Activated B cell treated with CpG ODN at 0.5 μM for 24 hours (primary cell): ENCODE data around the gene ITFG1. TPM values are rescaled to one million over a fixed set of nuclear protein-coding genes. Genes with fewer than 3 reads are reported as not detected.
A peak's percentile ranks its signal among the peaks of the same experiment; 100 is the strongest.

Source experiments
- ATAC-seq: fragments of 200-7000 bp; cut with Tn5 transposase; one replicate; pipeline ENCODE4 v1.10.0; 2021; ENCODE audit warnings: low read depth, mild to moderate bottlenecking, moderate library complexity
- CTCF ChIA-PET: fragments of 350-600 bp; sonication (Branson Sonifier 250); formaldehyde crosslinking; loops from one replicate; lab custom pipeline; 2021; ENCODE audit warnings: antibody characterized with exemption; lab: Charles Lee
- POLR2A ChIA-PET: fragments of 350-600 bp; sonication (Branson Sonifier 250); formaldehyde crosslinking; loops from one replicate; lab custom pipeline; 2021; ENCODE audit warnings: antibody characterized with exemption; lab: Charles Lee
- DNase-seq: peaks from one replicate; pipeline ENCODE4 v3.0.0; 2022
- H3K27ac Mint-ChIP-seq: one replicate; pipeline ENCODE4 v1.8.0; 2020; ENCODE audit warnings: mixed read lengths
- H3K27me3 Mint-ChIP-seq: one replicate; pipeline ENCODE4 v1.8.0; 2021; ENCODE audit warnings: mixed read lengths
- H3K36me3 Mint-ChIP-seq: one replicate; pipeline ENCODE4 v1.8.0; 2021; ENCODE audit warnings: low read depth, mixed read lengths
- H3K4me1 Mint-ChIP-seq: one replicate; pipeline ENCODE4 v1.8.0; 2021; ENCODE audit warnings: mixed read lengths
- H3K4me3 Mint-ChIP-seq: one replicate; pipeline ENCODE4 v1.8.0; 2020; ENCODE audit warnings: mild to moderate bottlenecking, mixed read lengths
- H3K9me3 Mint-ChIP-seq: one replicate; pipeline ENCODE4 v1.8.0; 2020; ENCODE audit warnings: mixed read lengths
- intact Hi-C: fragments of 100-400 bp; cut with micrococcal nuclease; formaldehyde crosslinking; loops from one replicate; pipeline ENCODE4 v1.15.1; 2024
- total RNA-seq: library from RNA; stranded (reverse); gene quantifications from 2 replicates; pipeline ENCODE4 v1.2.3, GENCODE V29; 2022
- TF ChIP-seq, protein P1 (sequence below): fragments of 200-600 bp; IDR thresholded peaks from one replicate; pipeline ENCODE4 v1.8.0; 2022; ENCODE audit warnings: antibody characterized with exemption, mild to moderate bottlenecking

Gene ITFG1
- total RNA-seq, 1 donor from 2014 or later: 30.9 TPM

DNA sequence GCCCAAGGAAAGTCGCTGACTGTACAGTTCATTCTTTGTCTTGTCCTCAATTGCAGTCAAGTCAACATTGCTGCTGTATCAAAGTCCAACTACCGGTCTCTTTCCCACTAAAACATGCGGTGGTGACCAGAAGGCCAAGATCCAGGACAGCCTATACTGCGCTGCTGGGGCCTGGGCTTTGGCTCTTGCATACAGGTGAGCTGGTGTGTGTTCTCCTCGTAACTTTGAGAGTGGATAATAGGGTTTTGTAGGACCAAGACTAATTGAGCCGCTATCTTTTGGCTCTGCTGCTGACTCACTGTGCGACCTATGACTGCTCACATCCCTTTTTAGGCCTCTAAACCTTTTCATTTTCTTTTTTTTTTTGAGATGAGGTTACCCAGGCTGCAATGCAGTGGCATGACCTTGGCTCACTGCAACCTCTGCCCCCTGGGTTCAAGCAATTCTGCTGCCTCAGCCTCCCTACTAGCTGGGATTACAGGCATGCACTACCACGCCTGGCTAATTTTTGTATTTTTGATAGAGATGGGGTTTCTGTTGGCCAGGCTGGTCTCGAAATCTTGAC lies 38.9 kb upstream of the ITFG1 start:
- ATAC-seq: no peak
- ChIA-PET CTCF (no interaction called here), POLR2A (interaction anchor here (1.2 kb wide), 1 partner anchor 37 kb away, joined by 3 read pairs; no protein-coding TSS in a partner anchor)
- no peak overlapping the region for H3K4me3 Mint-ChIP-seq
- DNase-seq: no peak
- no peak overlapping the region for H3K27ac Mint-ChIP-seq
- peaks cover 69% of the 10 kb centered on the region for H3K36me3 Mint-ChIP-seq
- H3K9me3 Mint-ChIP-seq: no peaks in the 10 kb centered on the region
- H3K27me3 Mint-ChIP-seq: no peaks in the 10 kb centered on the region
- intact Hi-C loops: no loop called here
- peaks cover 18% of the 10 kb centered on the region for H3K4me1 Mint-ChIP-seq
- TF ChIP-seq, protein P1, sequence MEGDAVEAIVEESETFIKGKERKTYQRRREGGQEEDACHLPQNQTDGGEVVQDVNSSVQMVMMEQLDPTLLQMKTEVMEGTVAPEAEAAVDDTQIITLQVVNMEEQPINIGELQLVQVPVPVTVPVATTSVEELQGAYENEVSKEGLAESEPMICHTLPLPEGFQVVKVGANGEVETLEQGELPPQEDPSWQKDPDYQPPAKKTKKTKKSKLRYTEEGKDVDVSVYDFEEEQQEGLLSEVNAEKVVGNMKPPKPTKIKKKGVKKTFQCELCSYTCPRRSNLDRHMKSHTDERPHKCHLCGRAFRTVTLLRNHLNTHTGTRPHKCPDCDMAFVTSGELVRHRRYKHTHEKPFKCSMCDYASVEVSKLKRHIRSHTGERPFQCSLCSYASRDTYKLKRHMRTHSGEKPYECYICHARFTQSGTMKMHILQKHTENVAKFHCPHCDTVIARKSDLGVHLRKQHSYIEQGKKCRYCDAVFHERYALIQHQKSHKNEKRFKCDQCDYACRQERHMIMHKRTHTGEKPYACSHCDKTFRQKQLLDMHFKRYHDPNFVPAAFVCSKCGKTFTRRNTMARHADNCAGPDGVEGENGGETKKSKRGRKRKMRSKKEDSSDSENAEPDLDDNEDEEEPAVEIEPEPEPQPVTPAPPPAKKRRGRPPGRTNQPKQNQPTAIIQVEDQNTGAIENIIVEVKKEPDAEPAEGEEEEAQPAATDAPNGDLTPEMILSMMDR: no peak

DNA sequence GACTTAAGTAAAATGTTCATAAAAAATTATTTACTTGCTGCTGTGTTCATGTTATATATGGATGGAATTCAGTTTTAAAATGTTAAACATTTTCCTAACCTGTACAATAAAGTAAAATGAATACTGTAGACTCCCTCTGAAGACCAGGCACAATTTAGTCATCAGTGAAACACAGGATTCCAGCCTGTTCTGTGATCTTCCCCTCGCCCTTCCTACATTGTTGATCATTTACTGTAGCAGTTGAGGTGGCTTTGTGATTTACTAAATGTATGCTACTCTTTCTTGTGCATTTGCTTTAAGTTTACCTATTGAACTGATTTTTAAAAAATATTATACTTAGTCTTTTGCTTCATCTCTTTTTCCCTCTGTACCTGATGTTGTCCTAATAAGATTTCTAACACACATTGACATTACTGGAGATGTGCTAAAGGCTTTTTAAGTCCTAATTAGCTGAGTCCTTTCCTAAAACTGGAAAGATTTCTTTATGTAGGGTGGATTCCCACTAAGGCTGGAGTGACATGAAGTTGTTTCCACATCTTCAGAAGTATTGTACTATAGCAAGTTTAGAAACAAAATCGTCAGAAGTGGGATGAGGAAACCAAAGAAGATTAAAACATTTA lies 38.3 kb upstream of the ITFG1 start:
- intact Hi-C loops: no loop called here
- H3K9me3 Mint-ChIP-seq: no peaks in the 10 kb centered on the region
- H3K36me3 Mint-ChIP-seq: peaks cover 63% of the 10 kb centered on the region
- no peak for DNase-seq
- no peak overlapping the region for H3K4me3 Mint-ChIP-seq
- H3K27me3 Mint-ChIP-seq: no peaks in the 10 kb centered on the region
- peaks cover 24% of the 10 kb centered on the region for H3K4me1 Mint-ChIP-seq
- H3K27ac Mint-ChIP-seq: no peak overlapping the region
- TF ChIP-seq, protein P1: no peak
- ChIA-PET POLR2A (interaction anchor here (1.2 kb wide), 1 partner anchor 36 kb away, joined by 3 read pairs; no protein-coding TSS in a partner anchor), CTCF (interaction anchor here (1.5 kb wide), 1 partner anchor 18 kb away, joined by 6 read pairs; no protein-coding TSS in a partner anchor)
- ATAC-seq: no peak

DNA sequence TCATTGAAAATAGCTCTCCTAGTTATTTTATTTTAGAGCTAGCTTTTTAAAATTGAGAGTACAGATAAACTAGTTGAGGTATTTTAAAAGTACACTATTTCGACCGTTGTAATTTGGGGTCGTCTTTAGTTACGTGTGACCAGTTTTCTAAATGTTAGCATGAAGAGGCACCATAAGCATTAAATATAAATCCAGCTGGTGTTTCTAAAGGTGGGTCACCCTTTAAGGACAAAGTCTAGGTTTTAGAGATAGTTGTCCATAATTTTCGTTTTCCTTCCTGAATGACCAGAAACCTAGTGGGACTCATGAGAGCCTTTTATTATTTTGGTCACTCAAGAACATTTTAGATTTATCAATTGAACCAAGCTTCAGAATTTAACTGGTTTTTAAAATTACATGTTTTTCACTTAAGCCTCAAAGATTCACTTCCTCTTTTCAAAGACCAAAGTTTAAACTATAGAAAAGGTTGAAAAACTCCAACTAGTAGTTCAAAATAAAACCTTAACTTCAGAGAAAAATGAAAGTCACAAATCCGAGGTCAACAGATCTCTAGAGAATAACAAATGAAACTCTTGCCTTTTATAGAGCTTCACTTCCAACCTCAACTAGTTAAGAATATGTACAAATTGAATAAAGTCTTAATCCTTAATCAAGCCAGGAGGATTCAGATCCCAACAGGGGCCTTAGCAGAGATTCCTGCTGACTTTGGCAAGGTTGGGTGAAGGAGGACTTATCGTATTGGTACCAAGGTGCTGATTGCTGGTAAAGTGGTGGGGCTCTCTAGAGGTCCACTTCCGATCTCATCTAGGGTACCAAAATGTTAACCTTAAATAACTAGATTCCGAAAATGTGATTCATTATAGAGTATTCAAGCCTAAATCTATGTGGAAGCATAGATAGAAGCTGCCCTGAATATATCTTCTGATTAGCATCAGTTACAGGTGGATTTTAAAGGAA lies 32.8 kb upstream of the ITFG1 start:
- no peaks in the 10 kb centered on the region for H3K27me3 Mint-ChIP-seq
- DNase-seq (no peak), ATAC-seq (peak; percentile 35)
- intact Hi-C loops: loop anchor here (1.0 to 2.0 kb wide), 5 partner anchors 12 to 475 kb away; partner anchors contain the start of genes ITFG1 and PHKB
- peaks cover 56% of the 10 kb centered on the region for H3K4me1 Mint-ChIP-seq
- TF ChIP-seq, protein P1: no peak
- ChIA-PET POLR2A (interaction anchor here (0.6 to 4.7 kb wide), 11 partner anchors 9 to 1125 kb away, joined by 3 to 97 read pairs (median 5); partner anchors contain the start of genes ITFG1 and PHKB), CTCF (interaction anchor here (1.1 to 2.4 kb wide), 2 partner anchors 30 to 32 kb away, joined by 3 to 15 read pairs; partner anchors contain the start of genes ITFG1 and PHKB)
- H3K9me3 Mint-ChIP-seq: peaks cover 10% of the 10 kb centered on the region
- H3K36me3 Mint-ChIP-seq: peaks cover 34% of the 10 kb centered on the region
- peak overlapping the region; percentile 89 for H3K4me3 Mint-ChIP-seq
- peak overlapping the region; percentile 98 for H3K27ac Mint-ChIP-seq

- ChIA-PET POLR2A (interaction anchor here (0.5 to 4.7 kb wide), 12 partner anchors 13 to 519 kb away, joined by 3 to 97 read pairs (median 5); partner anchors contain the start of genes DNAJA2, ITFG1 and PHKB), CTCF (interaction anchor here (2.4 kb wide), 1 partner anchor 31 kb away, joined by 15 read pairs; the partner anchor contains the start of genes ITFG1 and PHKB)
- peak; percentile 53 for DNase-seq
- Mint-ChIP-seq H3K4me3 (peak overlapping the region; percentile 89), H3K9me3 (peaks cover 12% of the 10 kb centered on the region), H3K4me1 (peaks cover 52% of the 10 kb centered on the region), H3K36me3 (peaks cover 34% of the 10 kb centered on the region), H3K27ac (peak overlapping the region; percentile 98), H3K27me3 (no peaks in the 10 kb centered on the region)
- TF ChIP-seq, protein P1: no peak
- ATAC-seq: peak; percentile 91
- intact Hi-C loops: loop anchor here (1.0 to 2.0 kb wide), 4 partner anchors 11 to 31 kb away; partner anchors contain the start of genes ITFG1 and PHKB
These were observed 31.8 kb upstream of the ITFG1 start for GRCh38 chr16:47492428-47493377.
